SHP77 treated with DMSO at 0.1 percent for 48 hours (cell line): ENCODE results near the gene MPV17L.
"Not testable (repeated sequence)": the region's sequence is repeated elsewhere in the genome, so short reads cannot be mapped to it uniquely, and the experiment has no call there.

ENCODE experiments used
- DNase-seq: peaks from one replicate; lab custom pipeline; 2025; lab: John Stamatoyannopoulos, UW

The MPV17L gene

GRCh38 chr16:15409476-15409875 lies 13.9 kb downstream of the MPV17L start:
- not testable (repeated sequence) for DNase-seq

- no peak for DNase-seq
Measured at GRCh38 chr16:15415511-15415985, 20.0 kb downstream of the MPV17L start.

GRCh38 chr16:15417197-15417596 lies 21.6 kb downstream of the MPV17L start:
- no peak for DNase-seq

- DNase-seq: no peak
Measured at GRCh38 chr16:15418206-15418605, 22.7 kb downstream of the MPV17L start.

GRCh38 chr16:15421696-15422095 lies 26.1 kb downstream of the MPV17L start:
- DNase-seq: not testable (repeated sequence)

- no peak for DNase-seq
Measured at GRCh38 chr16:15422222-15422621, 26.7 kb downstream of the MPV17L start.

GRCh38 chr16:15425861-15426260 lies 30.3 kb downstream of the MPV17L start:
- no peak for DNase-seq

- no peak for DNase-seq
Measured at GRCh38 chr16:15426796-15427195, 31.2 kb downstream of the MPV17L start.

GRCh38 chr16:15427648-15428239 lies 32.2 kb downstream of the MPV17L start:
- peak; percentile 36 for DNase-seq

- not testable (repeated sequence) for DNase-seq
Measured at GRCh38 chr16:15430884-15431283, 35.3 kb downstream of the MPV17L start.

- DNase-seq: no peak
Measured at GRCh38 chr16:15434079-15434424, 38.5 kb downstream of the MPV17L start.

- peak; percentile 24 for DNase-seq
Measured at GRCh38 chr16:15434425-15435215, 39.1 kb downstream of the MPV17L start, which contains the start of gene BMERB1. TSS of gene BMERB1 (plus strand) at chr16:15434588. CDS start at chr16:15434654, 66 bp downstream.

- no peak for DNase-seq
Measured at GRCh38 chr16:15435216-15435864, 39.8 kb downstream of the MPV17L start.

- no peak for DNase-seq
Measured at GRCh38 chr16:15439102-15439501, 43.5 kb downstream of the MPV17L start.

GRCh38 chr16:15439521-15439920 lies 44.0 kb downstream of the MPV17L start:
- no peak for DNase-seq

- DNase-seq: no peak
Measured at GRCh38 chr16:15440852-15441251, 45.3 kb downstream of the MPV17L start.

GRCh38 chr16:15442140-15442539 lies 46.6 kb downstream of the MPV17L start:
- not testable (repeated sequence) for DNase-seq

GRCh38 chr16:15443753-15444152 lies 48.2 kb downstream of the MPV17L start:
- DNase-seq: no peak

GRCh38 chr16:15444264-15444663 lies 48.7 kb downstream of the MPV17L start:
- no peak for DNase-seq

GRCh38 chr16:15445450-15445849 lies 49.9 kb downstream of the MPV17L start:
- DNase-seq: no peak

- no peak for DNase-seq
Measured at GRCh38 chr16:15446901-15447300, 51.3 kb downstream of the MPV17L start.

GRCh38 chr16:15450624-15451023 lies 55.1 kb downstream of the MPV17L start:
- DNase-seq: no peak
